Trophoblast cell (in vitro differentiated cells and primary cell): ENCODE data around the gene COL18A1.
"Not testable (repeated sequence)": the region's sequence is repeated elsewhere in the genome, so short reads cannot be mapped to it uniquely, and the experiment has no call there.

Experiments
- DNase-seq, 2 donors: peaks; one replicate each; pipeline ENCODE4 v3.0.0-alpha.2; 2016
- H2AFZ ChIP-seq: 2 replicates; pipeline ENCODE4 v1.6.1; 2013; ENCODE audit warnings: low read length, moderate library complexity, mild to moderate bottlenecking; ENCODE audit not compliant: insufficient read depth, poor library complexity
- H2AK5ac ChIP-seq: 2 replicates; pipeline ENCODE4 v1.6.1; 2013; ENCODE audit warnings: mild to moderate bottlenecking, low read length
- H2BK120ac ChIP-seq: 2 replicates; pipeline ENCODE4 v1.6.1; 2013; ENCODE audit warnings: low read length, mild to moderate bottlenecking, moderate library complexity; ENCODE audit not compliant: insufficient read depth, poor library complexity
- H2BK12ac ChIP-seq: 2 replicates; pipeline ENCODE4 v1.6.1; 2013; ENCODE audit warnings: mild to moderate bottlenecking, low read length, moderate library complexity
- H2BK5ac ChIP-seq: 2 replicates; pipeline ENCODE4 v1.6.1; 2013; ENCODE audit warnings: low read length, low read depth, moderate library complexity, mild to moderate bottlenecking; ENCODE audit not compliant: poor library complexity
- H3K14ac ChIP-seq: 2 replicates; pipeline ENCODE4 v1.6.1; 2013; ENCODE audit warnings: mild to moderate bottlenecking, low read length
- H3K18ac ChIP-seq: 2 replicates; pipeline ENCODE4 v1.6.1; 2013; ENCODE audit warnings: mild to moderate bottlenecking, low read length
- H3K23ac ChIP-seq: 2 replicates; pipeline ENCODE4 v1.6.1; 2013; ENCODE audit warnings: low read length
- H3K27ac ChIP-seq: 2 replicates; pipeline ENCODE4 v1.5.1; 2013; ENCODE audit warnings: low read depth, mild to moderate bottlenecking, inconsistent platforms, low read length, moderate library complexity
- H3K27me3 ChIP-seq: 2 replicates; pipeline ENCODE4 v1.6.1; 2013; ENCODE audit warnings: inconsistent platforms, mild to moderate bottlenecking, low read length, moderate library complexity; ENCODE audit not compliant: insufficient read depth
- H3K36me3 ChIP-seq, 2 experiments: 1 replicate in 1 of 2; 2 replicates in 1 of 2; pipeline ENCODE4 v1.6.1; 2013; ENCODE audit warnings: low read length in 2 of 2, mild to moderate bottlenecking in 2 of 2, moderate library complexity in 1 of 2; ENCODE audit not compliant: insufficient read depth in 2 of 2, control insufficient read depth in 1 of 2
- H3K4ac ChIP-seq: 2 replicates; pipeline ENCODE4 v1.6.1; 2013; ENCODE audit warnings: low read depth, mild to moderate bottlenecking, low read length, moderate library complexity
- H3K4me1 ChIP-seq, 2 experiments: 1 replicate in 1 of 2; 2 replicates in 1 of 2; pipeline ENCODE4 v1.6.1; 2013; ENCODE audit warnings: low read length in 2 of 2, mild to moderate bottlenecking in 2 of 2, moderate library complexity in 1 of 2; ENCODE audit not compliant: insufficient read depth in 2 of 2, control insufficient read depth in 1 of 2
- H3K4me2 ChIP-seq: 2 replicates; pipeline ENCODE4 v1.6.1; 2013; ENCODE audit warnings: inconsistent platforms, mild to moderate bottlenecking, low read length, moderate library complexity
- H3K4me3 ChIP-seq: 2 replicates; pipeline ENCODE4 v1.5.1; 2013; ENCODE audit warnings: mild to moderate bottlenecking, low read depth, low read length, inconsistent platforms
- H3K79me1 ChIP-seq: one replicate; pipeline ENCODE4 v1.6.1; 2013; ENCODE audit warnings: low read length
- H3K79me2 ChIP-seq: 2 replicates; pipeline ENCODE4 v1.6.1; 2013; ENCODE audit warnings: low read length, mild to moderate bottlenecking; ENCODE audit not compliant: control insufficient read depth, insufficient read depth, poor library complexity
- H3K9ac ChIP-seq: 2 replicates; pipeline ENCODE4 v1.6.1; 2013; ENCODE audit warnings: mild to moderate bottlenecking, low read length
- H3K9me3 ChIP-seq: 2 replicates; pipeline ENCODE4 v1.6.1; 2013; ENCODE audit warnings: low read depth, mild to moderate bottlenecking, control low read depth, inconsistent platforms, low read length; ENCODE audit not compliant: insufficient read depth
- H4K12ac ChIP-seq: 2 replicates; pipeline ENCODE4 v1.6.1; 2013; ENCODE audit warnings: low read depth, mild to moderate bottlenecking, low read length, moderate library complexity
- H4K8ac ChIP-seq: 2 replicates; pipeline ENCODE4 v1.6.1; 2013; ENCODE audit warnings: low read depth, mild to moderate bottlenecking, low read length, moderate library complexity
- H4K91ac ChIP-seq: one replicate; pipeline ENCODE4 v1.6.1; 2013; ENCODE audit warnings: low read depth, mild to moderate bottlenecking, low read length, moderate library complexity
- WGBS: extraction: QIAGEN DNeasy Blood & Tissue Kit; methylation state at CpG from one replicate; pipeline ENCODE4 v1.1.7; 2013; ENCODE audit warnings: missing lambda C conversion rate; ENCODE audit not compliant: insufficient read length, insufficient coverage; ENCODE audit errors: extremely low coverage; 5-methylcytosine and 5-hydroxymethylcytosine counted together

COL18A1 gene

GRCh38 chr21:45441431-45442255 is 36.7 kb downstream of the COL18A1 start:
- no CpG with 5 or more reads among the region's 31 CpGs for WGBS
- H2AK5ac ChIP-seq, result no peak overlapping the region
- peaks cover 2% of the 10 kb centered on the region for H3K79me2 ChIP-seq

GRCh38 chr21:45442276-45442675 is 37.3 kb downstream of the COL18A1 start:
- no CpG with 5 or more reads among the region's 17 CpGs for WGBS
- H3K4me2 ChIP-seq, result no peak overlapping the region
- no peak overlapping the region for H3K14ac ChIP-seq
- H3K4ac ChIP-seq, result peak overlapping the region; percentile 64
- no peak overlapping the region for H2BK120ac ChIP-seq
- no peak for DNase-seq
- H3K36me3 ChIP-seq, result peaks cover 18 to 31% of the 10 kb centered on the region in 2 experiments
- peaks cover 3% of the 10 kb centered on the region for H3K79me1 ChIP-seq
- peaks cover 0 to 3% of the 10 kb centered on the region in 2 experiments for H3K4me1 ChIP-seq
- no peak overlapping the region for H3K27ac ChIP-seq
- no peak overlapping the region for H2AFZ ChIP-seq
- H3K4me3 ChIP-seq, result no peak overlapping the region
- peaks cover 2% of the 10 kb centered on the region for H3K79me2 ChIP-seq
- no peak overlapping the region for H4K12ac ChIP-seq
- no peak overlapping the region for H3K23ac ChIP-seq
- peaks cover 16% of the 10 kb centered on the region for H3K9me3 ChIP-seq
- no peak overlapping the region for H2BK12ac ChIP-seq
- H4K91ac ChIP-seq, result no peak overlapping the region
- H4K8ac ChIP-seq, result no peak overlapping the region
- H3K9ac ChIP-seq, result no peak overlapping the region
- no peaks in the 10 kb centered on the region for H3K27me3 ChIP-seq
- no peak overlapping the region for H2AK5ac ChIP-seq
- no peak overlapping the region for H3K18ac ChIP-seq
- no peak overlapping the region for H2BK5ac ChIP-seq

More at GRCh38 chr21:45441431-45442255, 36.7 kb downstream of the COL18A1 start:
- H3K23ac ChIP-seq, result no peak overlapping the region
- H4K91ac ChIP-seq, result no peak overlapping the region
- no peak overlapping the region for H2BK12ac ChIP-seq
- no peak overlapping the region for H4K8ac ChIP-seq
- H3K9ac ChIP-seq, result no peak overlapping the region
- no peak overlapping the region for H3K4me2 ChIP-seq
- H3K79me1 ChIP-seq, result peaks cover 3% of the 10 kb centered on the region
- no peak overlapping the region for H3K18ac ChIP-seq
- H3K14ac ChIP-seq, result no peak overlapping the region
- peaks cover 0 to 3% of the 10 kb centered on the region in 2 experiments for H3K4me1 ChIP-seq
- peaks cover 16% of the 10 kb centered on the region for H3K9me3 ChIP-seq
- H2BK5ac ChIP-seq, result no peak overlapping the region
- H3K27me3 ChIP-seq, result no peaks in the 10 kb centered on the region
- H3K36me3 ChIP-seq, result peaks cover 22 to 36% of the 10 kb centered on the region in 2 experiments
- no peak overlapping the region for H4K12ac ChIP-seq
- H3K4ac ChIP-seq, result no peak overlapping the region
- H2AFZ ChIP-seq, result no peak overlapping the region
- DNase-seq, result no peak
- H3K27ac ChIP-seq, result no peak overlapping the region
- no peak overlapping the region for H3K4me3 ChIP-seq
- H2BK120ac ChIP-seq, result no peak overlapping the region

- not testable (repeated sequence) for H3K4me1 ChIP-seq, H3K79me2 ChIP-seq, H2BK5ac ChIP-seq, H3K27ac ChIP-seq, H2AFZ ChIP-seq, H2BK12ac ChIP-seq, H3K23ac ChIP-seq, H2BK120ac ChIP-seq, H3K27me3 ChIP-seq, H3K9ac ChIP-seq, H4K91ac ChIP-seq, H3K79me1 ChIP-seq, H4K8ac ChIP-seq, H3K4me2 ChIP-seq, H4K12ac ChIP-seq, H3K14ac ChIP-seq, H2AK5ac ChIP-seq, DNase-seq, H3K4me3 ChIP-seq
- H3K9me3 ChIP-seq, result peaks cover 15% of the 10 kb centered on the region
- no CpG with 5 or more reads among the region's 39 CpGs for WGBS
- H3K36me3 ChIP-seq, result peaks cover 16 to 27% of the 10 kb centered on the region in 2 experiments
- H3K18ac ChIP-seq, result peak overlapping the region; percentile 39
- H3K4ac ChIP-seq, result peak overlapping the region; percentile 19
These were observed 38.0 kb downstream of the COL18A1 start for GRCh38 chr21:45442686-45443594.

GRCh38 chr21:45443595-45444181 is 38.7 kb downstream of the COL18A1 start:
- no peak overlapping the region for H3K9ac ChIP-seq
- H4K12ac ChIP-seq, result no peak overlapping the region
- no peak overlapping the region for H2AK5ac ChIP-seq
- H2AFZ ChIP-seq, result no peak overlapping the region
- H3K79me2 ChIP-seq, result peaks cover 2% of the 10 kb centered on the region
- peaks cover 15% of the 10 kb centered on the region for H3K9me3 ChIP-seq
- H3K4ac ChIP-seq, result no peak overlapping the region
- H2BK120ac ChIP-seq, result no peak overlapping the region
- H3K27ac ChIP-seq, result no peak overlapping the region
- H3K18ac ChIP-seq, result peak overlapping the region; percentile 26
- H2BK12ac ChIP-seq, result no peak overlapping the region
- WGBS, result no CpG with 5 or more reads among the region's 27 CpGs
- H3K27me3 ChIP-seq, result no peaks in the 10 kb centered on the region
- no peak overlapping the region for H3K14ac ChIP-seq
- H4K8ac ChIP-seq, result no peak overlapping the region
- no peak overlapping the region for H4K91ac ChIP-seq
- no peak overlapping the region for H3K4me3 ChIP-seq
- no peak overlapping the region for H2BK5ac ChIP-seq
- H3K36me3 ChIP-seq, result peaks cover 21 to 33% of the 10 kb centered on the region in 2 experiments
- H3K4me2 ChIP-seq, result no peak overlapping the region
- H3K4me1 ChIP-seq, result peaks cover 0 to 6% of the 10 kb centered on the region in 2 experiments
- peaks cover 3% of the 10 kb centered on the region for H3K79me1 ChIP-seq
- no peak for DNase-seq
- H3K23ac ChIP-seq, result no peak overlapping the region
